GM21825 (cell line): ENCODE measurements around the gene ZNF583.

Source experiments
- ATAC-seq: cut with Tn5 transposase; IDR thresholded peaks from one replicate; pipeline ENCODE4 v1.9.1; 2021; ENCODE audit warnings: mild to moderate bottlenecking, moderate library complexity; ENCODE audit not compliant: unreplicated experiment

ZNF583 gene

DNA sequence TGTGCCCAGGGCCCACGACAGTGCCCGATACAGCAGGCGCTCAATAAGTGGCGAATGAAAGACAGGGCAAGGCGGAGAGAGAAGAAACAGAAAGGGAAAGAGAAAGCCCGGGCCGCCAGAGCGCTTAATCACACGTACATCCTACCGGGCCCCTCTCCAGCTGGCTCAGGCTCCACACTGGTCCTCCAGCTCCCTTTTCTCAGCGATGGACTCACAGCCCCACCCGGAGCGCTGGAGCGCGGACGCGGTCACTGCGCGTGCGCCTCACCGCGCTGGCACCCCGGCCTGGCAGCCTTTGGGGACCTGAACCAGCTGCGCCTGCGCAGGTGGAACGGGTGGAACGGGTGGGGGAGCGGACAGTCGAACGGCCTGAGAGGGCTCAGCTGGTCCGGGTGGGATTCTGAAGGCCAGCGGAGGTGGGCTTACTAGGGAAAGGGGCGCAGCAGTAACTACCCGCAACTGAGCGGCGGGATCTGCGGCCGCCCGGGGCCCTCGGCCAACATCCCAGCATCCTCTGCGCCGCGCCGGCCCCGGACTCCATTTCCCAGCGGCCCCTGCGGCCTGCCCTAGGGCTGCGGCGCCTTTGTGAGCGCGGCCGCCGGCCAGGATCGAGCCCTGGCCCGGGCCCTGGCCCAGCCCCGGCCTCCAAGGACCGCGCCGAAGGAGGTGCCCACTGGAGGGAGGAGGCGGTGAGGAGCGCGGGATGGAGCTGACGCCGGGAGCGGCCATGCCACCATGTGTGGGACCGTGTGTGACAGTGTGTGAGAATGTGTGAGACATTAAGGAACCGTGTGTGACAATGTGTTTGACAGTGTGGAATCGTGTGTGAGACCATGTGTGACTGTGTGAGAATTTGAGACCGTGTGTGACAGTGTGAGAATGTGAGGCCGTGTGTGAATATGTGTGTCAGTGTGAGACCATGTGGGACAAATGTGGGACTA lies at the start of gene ZNF583:
TSS of gene ZNF583 (plus strand) at position 569 of the 941 bp plus-strand sequence. CDS start 2,783 bp downstream, outside the sequence.
- ATAC-seq: peak; percentile 78

DNA sequence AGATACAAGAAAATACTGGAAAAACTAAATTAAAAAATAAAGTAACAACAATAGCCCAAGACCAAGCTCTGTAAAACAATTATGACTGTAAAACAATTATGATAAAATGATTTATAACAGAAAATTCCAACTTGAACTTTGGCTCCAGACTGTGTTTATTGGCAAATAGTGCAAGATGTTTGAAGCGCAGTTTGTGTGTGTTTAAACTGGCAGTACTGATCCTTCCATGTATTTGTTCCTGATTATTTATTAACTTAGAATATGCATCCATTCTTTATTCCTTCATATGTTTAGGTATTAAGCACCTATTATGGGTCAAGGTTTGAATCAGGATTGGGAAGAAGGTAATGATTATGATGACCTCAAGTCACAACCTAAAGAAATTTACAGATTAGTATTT lies 48.6 kb upstream of the ZNF583 start:
- no peak for ATAC-seq

DNA sequence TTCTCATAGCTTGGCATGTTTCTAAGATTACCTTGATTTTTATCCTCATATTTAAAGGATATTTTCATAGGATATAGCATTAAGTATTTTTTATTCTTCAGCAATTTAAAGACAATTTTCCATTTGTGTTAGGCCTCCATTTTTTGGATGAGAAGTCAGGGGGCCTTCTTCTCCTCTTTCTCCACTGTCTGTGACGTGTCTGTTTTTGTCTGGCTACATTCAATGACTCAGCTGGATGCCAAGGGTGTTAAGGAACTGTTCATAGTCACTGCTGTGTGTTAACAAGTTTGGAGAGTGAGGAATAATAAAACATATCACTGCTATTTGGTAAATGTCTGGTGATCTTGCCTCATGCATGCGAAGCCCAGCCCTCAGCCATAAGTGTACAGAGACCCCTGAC lies 47.2 kb upstream of the ZNF583 start:
- no peak for ATAC-seq

DNA sequence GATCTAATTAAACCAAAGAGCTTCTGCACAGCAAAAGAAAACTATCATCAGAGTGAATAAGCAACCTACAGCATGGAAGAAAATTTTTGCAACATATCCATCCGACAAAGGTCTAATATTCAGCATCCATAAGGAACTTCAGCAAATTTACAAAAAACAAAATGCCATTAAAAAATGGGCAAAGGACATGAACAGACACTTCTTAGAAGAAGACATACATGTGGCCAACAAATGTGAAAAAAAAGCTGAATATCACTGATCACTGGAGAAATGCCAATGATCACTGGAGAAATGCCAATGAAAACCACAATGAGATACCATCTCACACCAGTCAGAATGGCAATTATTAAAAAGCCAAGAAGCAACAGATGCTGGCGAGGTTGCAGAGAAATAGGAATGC lies 43.3 kb upstream of the ZNF583 start:
- ATAC-seq: no peak

DNA sequence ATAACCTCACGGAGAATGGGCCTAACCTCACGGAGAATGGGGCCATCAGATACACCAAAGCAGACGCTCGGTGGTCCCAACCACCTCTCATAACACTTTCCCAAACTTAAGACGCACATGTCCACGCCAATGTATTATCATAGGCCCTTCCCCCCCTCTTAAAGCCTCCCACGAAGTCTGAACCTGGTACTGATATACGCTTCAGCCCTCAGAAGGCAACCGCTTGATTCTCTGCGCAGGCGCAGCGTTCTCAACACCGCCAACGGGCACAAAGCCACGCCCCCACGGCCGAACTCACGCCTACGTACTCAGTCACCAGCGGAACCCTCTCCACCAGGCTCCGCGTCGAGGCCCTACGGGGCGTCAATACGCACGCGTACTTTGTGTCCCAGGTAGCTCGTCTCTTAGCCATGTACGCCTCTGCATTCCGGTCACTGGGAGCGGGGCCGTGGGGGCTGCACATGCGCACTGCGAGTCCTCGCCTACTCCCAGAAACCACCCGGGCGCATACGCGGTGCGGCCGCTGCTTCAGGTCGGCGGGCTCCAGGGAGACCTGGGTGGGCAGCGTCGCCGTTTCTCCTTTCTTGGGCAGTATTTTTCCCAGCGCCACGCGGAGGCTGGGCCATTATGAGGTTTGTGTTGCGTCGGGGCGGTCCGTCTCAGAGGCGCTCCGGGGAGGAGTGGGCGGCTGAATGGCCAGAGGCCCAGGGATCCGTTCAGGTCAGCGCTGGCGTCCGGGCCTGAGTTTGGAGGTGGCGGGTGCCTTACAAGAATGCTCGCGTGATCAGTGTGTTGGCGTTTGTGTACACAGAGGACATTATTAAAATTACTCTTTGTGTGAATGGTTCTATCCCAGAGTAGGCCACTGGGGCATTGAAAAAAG lies 36.1 kb upstream of the ZNF583 start:
- peak; percentile 61 for ATAC-seq

DNA sequence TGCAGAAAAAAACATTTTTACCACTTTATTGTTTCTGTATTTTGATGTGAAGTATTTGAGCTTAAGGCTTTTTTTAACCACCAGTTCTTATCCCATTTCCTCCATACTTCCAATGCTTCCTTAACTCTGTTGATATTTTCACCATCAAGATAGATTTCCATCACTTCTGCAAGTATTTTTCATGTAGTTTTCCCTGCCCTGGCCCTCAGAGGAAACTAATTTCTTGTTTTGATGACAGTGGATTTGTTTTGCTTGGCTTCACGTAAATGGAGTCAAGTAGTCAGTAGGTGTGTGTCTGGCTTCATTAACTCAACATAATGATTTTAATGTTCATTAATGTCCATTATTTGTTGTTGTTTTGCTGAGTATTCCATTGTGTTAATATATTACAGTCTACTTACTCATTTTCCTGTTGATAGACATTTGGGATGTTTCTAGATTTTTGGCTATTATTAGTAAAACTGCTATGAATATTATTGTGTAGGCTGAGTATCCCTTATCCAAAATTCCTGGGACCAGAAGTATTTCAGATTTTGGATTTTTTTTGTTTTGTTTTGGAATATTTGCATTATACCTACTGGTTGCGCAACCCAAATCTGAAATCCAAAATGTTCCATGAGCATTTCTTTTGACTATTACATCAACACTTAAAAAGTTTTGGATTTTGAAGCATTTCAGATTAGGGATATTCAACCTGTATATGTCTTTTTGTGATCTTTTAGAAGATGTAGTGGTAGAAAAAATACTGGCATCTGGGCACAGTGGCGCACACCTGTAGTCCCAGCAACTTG lies 34.1 kb upstream of the ZNF583 start:
- ATAC-seq: no peak

DNA sequence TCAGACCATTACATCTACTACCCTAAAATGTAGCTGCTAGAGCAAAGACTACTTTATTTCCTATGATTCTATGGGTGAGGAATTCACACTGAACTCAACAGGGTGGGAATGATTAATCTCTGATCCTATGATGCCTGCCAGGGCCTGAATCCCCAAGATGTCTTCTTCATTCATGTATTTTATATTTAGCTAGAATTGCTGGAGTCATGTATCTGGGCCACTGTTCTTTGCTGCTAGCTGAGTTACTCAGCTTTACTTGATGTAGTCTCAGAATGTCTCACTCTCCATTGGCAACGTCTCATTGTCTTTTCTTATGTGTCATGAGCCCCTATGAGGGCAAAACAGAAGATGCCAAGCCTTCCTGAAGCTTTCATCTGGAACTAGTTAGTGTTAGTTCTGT lies 31.9 kb upstream of the ZNF583 start:
- no peak for ATAC-seq

DNA sequence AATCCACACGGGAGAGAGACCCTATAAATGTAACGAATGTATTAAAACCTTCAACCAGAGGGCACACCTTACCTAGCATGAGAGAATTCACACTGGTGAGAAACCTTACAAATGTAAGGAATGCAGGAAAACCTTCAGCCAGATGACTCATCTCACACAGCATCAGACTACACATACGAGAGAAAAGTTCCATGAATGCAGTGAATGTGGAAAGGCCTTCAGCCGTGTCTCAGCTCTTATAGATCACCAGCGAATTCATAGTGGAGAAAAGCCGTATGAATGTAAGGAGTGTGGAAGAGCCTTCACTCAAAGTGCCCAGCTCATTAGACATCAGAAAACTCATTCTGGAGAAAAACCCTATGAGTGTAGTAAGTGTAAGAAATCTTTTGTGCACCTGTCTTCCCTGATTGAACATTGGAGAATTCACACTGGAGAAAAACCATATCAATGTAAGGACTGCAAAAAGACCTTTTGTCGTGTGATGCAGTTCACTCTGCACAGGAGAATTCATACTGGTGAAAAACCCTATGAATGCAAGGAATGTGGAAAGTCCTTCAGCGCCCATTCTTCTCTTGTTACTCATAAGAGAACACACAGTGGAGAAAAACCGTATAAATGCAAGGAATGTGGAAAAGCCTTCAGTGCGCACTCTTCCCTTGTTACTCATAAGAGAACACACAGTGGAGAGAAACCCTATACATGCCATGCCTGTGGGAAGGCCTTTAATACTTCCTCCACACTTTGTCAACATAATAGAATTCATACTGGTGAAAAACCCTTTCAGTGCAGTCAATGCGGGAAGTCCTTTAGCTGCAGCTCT lies 26.8 kb upstream of the ZNF583 start:
- no peak for ATAC-seq

DNA sequence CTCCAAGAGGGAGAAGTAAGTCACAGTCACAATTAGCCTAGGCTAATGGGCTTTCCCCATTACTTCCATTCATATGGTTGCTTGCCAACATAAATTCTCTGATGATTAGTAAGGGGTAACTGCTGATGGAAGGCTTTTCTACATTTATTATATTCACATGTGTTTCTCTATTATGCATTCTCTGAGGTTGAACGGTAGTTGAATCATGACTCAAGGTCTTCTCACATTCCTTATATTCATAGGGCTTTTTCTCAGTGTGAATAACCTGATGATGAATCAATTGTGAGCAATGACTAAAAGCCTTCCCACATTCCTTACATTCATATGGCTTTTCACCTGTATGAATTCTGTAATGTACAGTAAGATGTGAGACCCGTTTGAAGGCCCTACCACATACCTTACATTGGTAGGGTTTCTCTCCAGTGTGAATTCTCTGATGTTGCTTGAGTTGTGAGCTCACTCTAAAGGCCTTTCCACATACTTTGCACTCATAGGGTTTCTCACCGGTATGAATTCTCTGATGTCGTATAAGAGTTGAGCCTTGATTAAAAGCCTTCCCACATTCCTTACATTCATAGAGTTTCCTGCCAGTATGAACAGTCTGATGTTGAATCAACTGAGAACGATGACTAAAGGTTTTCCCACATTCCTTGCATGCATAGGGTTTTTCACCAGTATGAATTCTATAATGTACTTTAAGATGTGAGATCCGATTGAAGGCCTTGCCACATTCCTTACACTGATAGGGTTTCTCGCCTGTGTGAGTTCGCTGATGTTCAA lies 20.1 kb upstream of the ZNF583 start:
- no peak for ATAC-seq

DNA sequence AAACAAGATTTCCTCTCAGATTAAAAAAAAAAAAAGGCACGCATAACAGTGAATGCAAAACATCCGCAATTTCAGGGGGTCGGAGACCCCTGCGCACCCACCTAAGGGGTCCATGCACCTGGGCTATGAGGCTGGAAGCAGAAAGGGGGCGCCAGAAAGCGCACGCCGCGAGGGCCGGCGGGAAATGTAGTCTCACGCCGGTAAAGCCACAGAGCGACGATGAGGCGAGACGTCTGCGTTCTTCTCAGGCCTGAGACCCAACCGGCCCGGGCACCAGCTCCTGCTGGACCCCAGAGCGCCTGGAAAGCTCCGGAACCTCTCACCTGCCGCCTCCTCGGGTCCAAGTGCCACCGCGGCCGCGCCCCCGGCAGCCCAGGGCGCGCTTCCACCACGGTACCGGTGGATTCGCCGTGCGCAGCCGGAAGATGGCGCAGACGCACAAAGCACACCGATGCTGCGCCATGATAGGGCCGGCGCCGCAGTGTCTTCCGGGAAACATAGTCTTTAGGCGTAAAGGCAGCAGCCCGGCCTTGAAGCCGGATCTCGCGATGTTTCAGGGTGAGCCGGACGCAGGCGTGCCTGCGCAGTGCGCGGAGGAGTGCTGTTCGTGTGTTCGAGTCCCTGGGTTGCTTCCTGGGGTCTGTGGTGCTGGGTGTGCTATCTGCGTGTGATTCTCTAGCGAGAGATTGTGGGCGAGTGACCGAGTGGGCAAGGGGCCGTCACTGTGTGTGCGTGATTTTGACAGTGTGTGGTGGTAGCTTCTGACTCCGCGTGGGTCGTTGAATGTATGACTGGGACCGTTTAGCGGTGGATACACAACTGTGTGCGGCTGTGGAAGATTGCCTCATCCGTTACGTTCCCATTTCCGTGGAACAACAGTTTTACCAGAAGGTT lies 10.8 kb upstream of the ZNF583 start, which contains the start of gene ZNF582:
TSS of gene ZNF582 (minus strand) at position 416 of the 894 bp plus-strand sequence. CDS start 1,782 bp downstream, outside the sequence.
- ATAC-seq: peak; percentile 91

DNA sequence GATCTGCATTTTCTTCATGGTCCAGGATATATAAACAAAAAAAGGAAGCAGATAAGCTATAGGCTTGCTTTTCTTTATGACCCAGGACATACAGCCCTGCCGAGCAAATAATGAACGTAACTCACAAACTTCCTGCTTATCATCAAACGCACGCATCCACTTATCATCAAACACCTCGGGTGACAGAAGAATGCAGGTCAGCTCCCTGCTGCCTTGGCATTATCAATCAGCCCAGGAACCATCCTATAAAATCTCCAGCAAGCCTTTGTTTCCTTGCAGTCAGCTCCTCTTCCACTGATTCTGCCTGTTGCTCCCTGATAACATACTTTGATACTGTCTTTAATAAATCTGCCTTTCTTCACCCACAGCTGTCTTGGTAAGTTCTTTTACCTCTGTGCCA lies 5.3 kb upstream of the ZNF583 start:
- no peak for ATAC-seq

DNA sequence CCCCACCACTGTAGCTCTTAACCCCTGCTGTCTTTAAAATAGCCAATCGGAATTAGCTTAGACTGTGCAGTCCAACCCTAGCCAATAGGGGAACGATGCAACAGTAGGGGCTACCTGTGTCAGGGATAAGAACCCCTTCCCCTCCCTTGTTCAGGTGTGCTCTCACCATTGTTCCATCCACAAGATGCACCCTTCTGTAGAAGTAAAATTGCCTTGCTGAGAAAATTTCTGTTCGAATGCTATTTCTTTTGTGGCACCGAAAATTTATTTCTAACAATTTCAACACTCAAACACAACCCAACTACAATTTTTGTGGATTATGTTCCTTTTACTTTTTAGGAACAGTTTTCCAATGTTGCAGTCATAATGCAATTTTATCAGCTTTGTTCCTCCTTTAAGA lies 3.6 kb upstream of the ZNF583 start:
- no peak for ATAC-seq

DNA sequence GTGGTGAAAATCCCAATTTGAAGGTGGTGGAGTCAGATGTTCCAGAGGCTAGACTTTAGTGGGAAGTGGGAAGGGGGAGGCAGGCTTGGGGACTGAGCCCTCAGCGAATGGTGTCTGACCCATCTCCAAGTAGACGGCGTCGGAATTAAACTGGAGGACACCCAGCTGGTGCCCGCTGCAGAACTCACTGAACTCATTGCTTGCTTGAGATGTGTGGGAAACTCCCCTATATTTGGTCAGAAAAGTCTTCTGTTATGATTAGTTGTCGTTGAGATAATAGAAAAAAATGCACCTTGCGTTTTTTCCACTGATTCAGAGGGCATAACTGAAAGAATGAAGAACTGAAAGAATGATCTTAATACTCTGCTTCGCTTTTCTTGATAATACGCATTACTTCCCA lies 871 bp upstream of the ZNF583 start:
- no peak for ATAC-seq

DNA sequence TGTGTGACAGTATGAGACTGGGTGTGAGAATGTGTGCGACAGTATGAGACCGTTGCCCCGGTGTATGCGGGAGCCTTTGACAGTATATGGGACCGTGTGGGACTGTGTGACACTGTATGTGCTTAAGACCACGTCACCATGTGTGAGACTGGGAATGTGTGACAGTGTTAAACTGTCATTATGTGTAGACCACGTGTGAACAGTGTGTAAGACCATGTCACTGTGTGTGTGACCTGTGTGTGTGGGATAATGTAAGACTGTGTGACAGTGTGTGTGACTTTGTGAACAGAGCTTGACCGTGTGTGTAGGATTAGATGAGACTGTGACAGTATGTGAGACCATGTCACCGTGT lies 549 bp downstream of the ZNF583 start:
- ATAC-seq: peak; percentile 5

DNA sequence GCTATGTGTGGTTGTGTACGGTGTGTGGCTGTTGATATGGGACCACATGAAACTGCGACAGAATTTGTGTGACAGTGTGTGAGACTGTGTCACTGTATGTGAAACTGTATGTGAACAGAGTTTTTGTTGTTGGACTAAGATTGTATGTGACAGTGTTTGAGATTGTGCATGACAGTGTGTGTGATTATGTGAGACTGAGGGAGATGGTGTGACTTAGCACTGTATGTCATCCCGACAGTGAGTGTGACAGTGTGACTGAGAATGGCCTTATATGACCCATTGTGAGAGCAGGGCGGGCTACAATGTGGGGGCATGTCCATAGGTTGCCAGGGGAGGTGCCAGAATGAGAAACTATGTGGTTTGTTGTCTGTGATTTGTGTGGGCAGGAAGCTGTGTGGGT lies 930 bp downstream of the ZNF583 start:
- no peak for ATAC-seq

DNA sequence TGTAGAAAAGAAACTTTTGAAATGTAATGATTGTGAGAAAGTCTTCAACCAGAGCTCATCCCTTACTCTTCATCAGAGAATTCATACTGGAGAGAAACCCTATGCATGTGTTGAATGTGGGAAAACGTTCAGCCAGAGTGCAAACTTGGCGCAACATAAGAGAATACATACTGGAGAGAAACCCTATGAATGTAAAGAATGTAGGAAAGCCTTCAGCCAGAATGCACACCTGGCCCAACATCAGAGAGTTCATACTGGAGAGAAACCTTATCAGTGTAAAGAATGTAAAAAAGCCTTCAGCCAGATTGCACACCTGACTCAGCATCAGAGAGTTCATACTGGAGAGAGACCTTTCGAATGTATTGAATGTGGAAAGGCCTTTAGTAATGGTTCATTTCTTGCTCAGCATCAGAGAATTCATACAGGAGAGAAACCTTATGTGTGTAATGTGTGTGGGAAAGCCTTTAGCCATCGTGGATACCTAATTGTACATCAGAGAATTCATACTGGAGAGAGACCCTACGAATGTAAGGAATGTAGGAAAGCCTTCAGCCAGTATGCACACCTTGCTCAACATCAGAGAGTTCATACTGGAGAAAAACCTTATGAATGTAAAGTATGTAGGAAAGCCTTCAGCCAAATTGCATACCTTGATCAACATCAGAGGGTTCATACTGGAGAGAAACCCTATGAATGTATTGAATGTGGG lies 19.3 kb downstream of the ZNF583 start:
- no peak for ATAC-seq

DNA sequence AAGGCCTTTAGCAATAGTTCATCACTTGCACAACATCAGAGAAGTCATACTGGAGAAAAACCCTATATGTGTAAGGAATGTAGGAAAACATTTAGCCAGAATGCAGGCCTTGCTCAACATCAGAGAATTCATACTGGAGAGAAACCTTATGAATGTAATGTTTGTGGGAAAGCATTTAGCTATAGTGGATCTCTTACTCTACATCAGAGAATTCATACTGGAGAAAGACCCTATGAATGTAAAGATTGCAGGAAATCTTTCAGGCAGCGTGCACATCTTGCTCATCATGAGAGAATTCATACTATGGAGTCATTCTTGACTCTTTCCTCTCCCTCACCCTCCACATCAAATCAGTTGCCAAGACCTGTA lies 19.8 kb downstream of the ZNF583 start:
- ATAC-seq: no peak
